SU-DHL-6 (cell line): Measurements from ENCODE around the gene PLEKHM2.

ENCODE experiments used
- EZH2phosphoT487 ChIP-seq: fragments of 200-600 bp; sonication (generic), shearing (Covaris generic); conservative IDR thresholded peaks from 2 replicates; pipeline ENCODE4 v1.6.1; 2018; ENCODE audit warnings: mild to moderate bottlenecking, antibody characterized with exemption, low read length, moderate library complexity, mixed read lengths
- TF ChIP-seq, protein P1 (sequence below): fragments of 200-600 bp; sonication (generic); IDR thresholded peaks from one replicate; pipeline ENCODE4 v1.5.1; 2017; ENCODE audit warnings: antibody characterized with exemption, mild to moderate bottlenecking, low read length, moderate library complexity; ENCODE audit not compliant: insufficient read depth, poor library complexity, severe bottlenecking

DNA sequence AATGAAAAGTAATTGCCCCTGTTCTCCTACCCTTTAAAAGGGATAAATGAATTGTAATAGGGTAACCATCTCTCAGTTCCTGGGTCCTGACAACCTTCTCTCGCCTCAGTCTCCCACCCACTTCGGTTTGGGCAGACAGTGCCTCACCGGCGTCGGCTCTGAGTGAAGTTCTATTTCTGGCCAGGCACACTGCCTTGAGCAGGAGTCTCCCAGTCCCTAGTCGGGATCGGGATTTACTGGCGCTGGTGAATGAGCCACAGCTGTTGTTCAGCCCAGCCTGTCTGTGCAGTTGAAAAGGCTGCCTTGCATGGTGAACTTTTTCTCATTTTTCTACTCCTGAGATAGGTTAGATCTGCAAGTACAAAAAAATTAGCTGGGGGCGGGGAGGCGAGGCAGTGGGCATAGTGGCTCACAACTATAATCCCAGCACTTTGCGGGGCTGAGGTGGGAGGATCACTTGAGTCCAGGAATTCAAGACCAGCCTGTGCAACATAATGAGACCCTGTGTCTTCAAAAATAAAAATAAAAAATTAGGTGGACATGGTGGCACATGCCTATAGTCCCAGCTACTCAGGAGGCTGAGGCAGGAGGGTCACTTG lies 7.4 kb downstream of the PLEKHM2 start:
- TF ChIP-seq, protein P1, sequence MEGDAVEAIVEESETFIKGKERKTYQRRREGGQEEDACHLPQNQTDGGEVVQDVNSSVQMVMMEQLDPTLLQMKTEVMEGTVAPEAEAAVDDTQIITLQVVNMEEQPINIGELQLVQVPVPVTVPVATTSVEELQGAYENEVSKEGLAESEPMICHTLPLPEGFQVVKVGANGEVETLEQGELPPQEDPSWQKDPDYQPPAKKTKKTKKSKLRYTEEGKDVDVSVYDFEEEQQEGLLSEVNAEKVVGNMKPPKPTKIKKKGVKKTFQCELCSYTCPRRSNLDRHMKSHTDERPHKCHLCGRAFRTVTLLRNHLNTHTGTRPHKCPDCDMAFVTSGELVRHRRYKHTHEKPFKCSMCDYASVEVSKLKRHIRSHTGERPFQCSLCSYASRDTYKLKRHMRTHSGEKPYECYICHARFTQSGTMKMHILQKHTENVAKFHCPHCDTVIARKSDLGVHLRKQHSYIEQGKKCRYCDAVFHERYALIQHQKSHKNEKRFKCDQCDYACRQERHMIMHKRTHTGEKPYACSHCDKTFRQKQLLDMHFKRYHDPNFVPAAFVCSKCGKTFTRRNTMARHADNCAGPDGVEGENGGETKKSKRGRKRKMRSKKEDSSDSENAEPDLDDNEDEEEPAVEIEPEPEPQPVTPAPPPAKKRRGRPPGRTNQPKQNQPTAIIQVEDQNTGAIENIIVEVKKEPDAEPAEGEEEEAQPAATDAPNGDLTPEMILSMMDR: no peak
- TF ChIP-seq EZH2phosphoT487: no peak
